Measurements from ENCODE around the gene YIPF3. TPM values are rescaled to one million over a fixed set of nuclear protein-coding genes. Genes with fewer than 3 reads are reported as not detected.

Gene YIPF3
- total and polyA plus RNA-seq, 2 donors (not counting 1 experiment from before 2014, with no cell fraction given): 64.3 to 92.6 TPM

DNA sequence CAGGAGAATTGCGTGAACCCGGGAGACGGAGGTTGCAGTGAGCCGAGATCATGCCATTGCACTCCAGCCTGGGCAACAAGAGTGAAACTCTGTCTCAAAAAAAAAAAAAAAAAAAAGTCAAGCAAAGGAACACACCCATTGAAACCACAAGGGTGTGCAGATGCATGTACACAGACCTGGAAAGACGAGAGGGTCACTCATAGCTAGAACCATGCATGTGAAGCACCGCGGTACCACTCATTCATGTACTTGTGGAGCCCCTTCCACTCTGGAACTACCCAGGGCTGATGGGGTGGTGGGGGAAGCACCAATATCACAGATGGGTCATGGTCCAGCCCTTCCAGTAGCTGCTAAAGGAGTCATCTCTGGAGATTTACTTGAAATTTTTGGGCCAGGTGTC, 46.8 kb downstream of the YIPF3 start:
- no peaks in the 10 kb centered on the region for H4K20me1 ChIP-seq (ENCODE audit: control insufficient read depth, insufficient read depth, low read length, poor library complexity, severe bottlenecking)
- no peak overlapping the region for H3K9ac ChIP-seq (ENCODE audit: low read length)
- H2AFZ ChIP-seq (ENCODE audit: insufficient read depth, low read depth, low read length, poor library complexity, severe bottlenecking): no peak overlapping the region
- H3K4me3 Mint-ChIP-seq: no peak overlapping the region
- H3K79me2 ChIP-seq (ENCODE audit: control insufficient read depth, insufficient read depth, low read length): no peaks in the 10 kb centered on the region
- H3K9me3 Mint-ChIP-seq (ENCODE audit: insufficient read depth): no peaks in the 10 kb centered on the region
- TF ChIP-seq, protein P1, sequence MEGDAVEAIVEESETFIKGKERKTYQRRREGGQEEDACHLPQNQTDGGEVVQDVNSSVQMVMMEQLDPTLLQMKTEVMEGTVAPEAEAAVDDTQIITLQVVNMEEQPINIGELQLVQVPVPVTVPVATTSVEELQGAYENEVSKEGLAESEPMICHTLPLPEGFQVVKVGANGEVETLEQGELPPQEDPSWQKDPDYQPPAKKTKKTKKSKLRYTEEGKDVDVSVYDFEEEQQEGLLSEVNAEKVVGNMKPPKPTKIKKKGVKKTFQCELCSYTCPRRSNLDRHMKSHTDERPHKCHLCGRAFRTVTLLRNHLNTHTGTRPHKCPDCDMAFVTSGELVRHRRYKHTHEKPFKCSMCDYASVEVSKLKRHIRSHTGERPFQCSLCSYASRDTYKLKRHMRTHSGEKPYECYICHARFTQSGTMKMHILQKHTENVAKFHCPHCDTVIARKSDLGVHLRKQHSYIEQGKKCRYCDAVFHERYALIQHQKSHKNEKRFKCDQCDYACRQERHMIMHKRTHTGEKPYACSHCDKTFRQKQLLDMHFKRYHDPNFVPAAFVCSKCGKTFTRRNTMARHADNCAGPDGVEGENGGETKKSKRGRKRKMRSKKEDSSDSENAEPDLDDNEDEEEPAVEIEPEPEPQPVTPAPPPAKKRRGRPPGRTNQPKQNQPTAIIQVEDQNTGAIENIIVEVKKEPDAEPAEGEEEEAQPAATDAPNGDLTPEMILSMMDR (IDR thresholded peaks at IDR 0.05): no peak
- no peak for TF ChIP-seq EZH2 (IDR thresholded peaks at IDR 0.05; ENCODE audit: borderline replicate concordance, insufficient read depth, low read depth, low read length, poor library complexity, severe bottlenecking)
- H3K36me3 ChIP-seq (replicated peaks in 1 of 2; ENCODE audit: control extremely low read depth in 1 of 2, control insufficient read depth in 1 of 2, extremely low read depth in 1 of 2, insufficient read depth in 2 of 2, low read length in 1 of 2): no peaks in the 10 kb centered on the region
- no peaks in the 10 kb centered on the region for H3K4me1 Mint-ChIP-seq
- 85% methylated on average over 5 of the region's 7 CpGs for WGBS (ENCODE audit: insufficient coverage)
- ATAC-seq (ENCODE audit: low read depth) (no peak), DNase-seq (no peak)
- peaks cover 0 to 34% (median 6%) of the 10 kb centered on the region in 4 experiments for H3K27me3 ChIP-seq (replicated peaks in 1 of 4; ENCODE audit: control extremely low read depth in 1 of 4, control insufficient read depth in 3 of 4, insufficient read depth in 4 of 4, low read length in 3 of 4)
- no peak overlapping the region for H3K4me2 ChIP-seq (replicated peaks; ENCODE audit: low read depth, low read length, poor library complexity, severe bottlenecking)
- H3K4me1 ChIP-seq (ENCODE audit: control insufficient read depth in 2 of 2, insufficient read depth in 2 of 2, low read length in 2 of 2): no peaks in the 10 kb centered on the region
- H3K27ac ChIP-seq (ENCODE audit: low read length in 2 of 2): no peak overlapping the region
- ChIA-PET CTCF (interaction anchor here (1.0 kb wide), 1 partner anchor 14 kb away, joined by 3 read pairs; no protein-coding TSS in a partner anchor), POLR2A (interaction anchor here (0.6 to 0.7 kb wide), 2 partner anchors 15 to 519 kb away, joined by 4 to 5 read pairs; partner anchors contain the start of gene DLK2)
- intact Hi-C loops (cut with micrococcal nuclease): no loop called here
- H3K9me3 ChIP-seq (ENCODE audit: control extremely low read depth in 1 of 3, control insufficient read depth in 2 of 3, insufficient read depth in 1 of 3, low read length in 2 of 3): no peaks in the 10 kb centered on the region
- H3K4me3 ChIP-seq (ENCODE audit: control extremely low read depth in 1 of 5, extremely low read depth in 1 of 5, insufficient read depth in 1 of 5, low read depth in 2 of 5, low read length in 4 of 5): no peak overlapping the region
- H3K27ac Mint-ChIP-seq: no peak overlapping the region
- peaks cover 36% of the 10 kb centered on the region for H3K27me3 Mint-ChIP-seq

DNA sequence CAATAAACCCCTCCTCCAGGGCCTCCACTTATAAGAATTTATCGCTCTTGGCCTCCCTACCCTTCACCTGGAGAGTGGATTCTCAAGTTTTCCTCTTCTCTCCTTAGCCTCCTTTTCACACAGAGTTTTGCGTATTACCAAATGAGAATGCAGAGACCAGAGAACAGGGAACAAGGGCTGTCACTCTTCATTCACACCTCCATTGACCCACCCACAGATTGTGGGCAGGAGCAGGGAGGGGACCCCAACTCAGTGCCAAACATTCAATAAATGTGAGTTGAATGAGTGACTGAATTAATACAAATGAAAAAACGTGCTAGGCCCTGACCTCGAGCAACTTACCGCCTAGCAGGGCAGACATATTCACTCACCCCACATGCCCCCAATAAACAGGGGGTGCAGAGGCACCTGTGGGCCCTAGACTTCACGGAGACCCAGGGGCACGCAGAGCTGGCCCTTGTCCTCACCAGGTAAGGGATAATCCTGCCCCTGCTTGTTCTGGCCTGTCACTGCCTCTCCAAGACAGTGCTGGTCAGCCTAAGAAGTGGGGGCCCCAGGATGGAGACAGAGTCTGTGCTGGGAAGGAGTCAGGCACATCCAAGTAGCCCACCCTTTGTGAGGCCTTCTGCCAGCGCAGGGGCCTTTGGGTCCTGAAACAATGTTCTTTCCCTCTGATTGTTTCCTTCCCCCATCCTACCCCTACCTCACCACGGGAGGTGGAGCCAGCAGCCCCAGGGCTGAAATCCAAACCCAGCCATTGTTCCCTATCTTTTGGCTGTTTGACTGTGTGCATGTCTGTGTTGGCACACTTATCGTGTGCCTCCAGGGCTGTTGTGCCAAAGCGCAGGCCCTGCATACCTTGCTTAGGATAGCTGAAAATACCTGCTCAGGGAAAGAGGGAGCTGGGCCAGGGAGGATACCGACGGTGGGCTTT, 47.7 kb downstream of the YIPF3 start:
- 94% methylated on average over 7 of the region's 13 CpGs for WGBS (ENCODE audit: insufficient coverage)

More for the DNA sequence above, 47.7 kb downstream of the YIPF3 start:
- Mint-ChIP-seq H3K27me3 (peaks cover 36% of the 10 kb centered on the region), H3K9me3 (ENCODE audit: insufficient read depth) (no peaks in the 10 kb centered on the region), H3K4me1 (no peaks in the 10 kb centered on the region), H3K27ac (no peak overlapping the region), H3K4me3 (no peak overlapping the region)
- ATAC-seq (ENCODE audit: low read depth) (no peak), DNase-seq (no peak)
- intact Hi-C loops (cut with micrococcal nuclease): no loop called here
- Histone ChIP-seq H3K27me3 (replicated peaks in 1 of 4; ENCODE audit: control extremely low read depth in 1 of 4, control insufficient read depth in 3 of 4, insufficient read depth in 4 of 4, low read length in 3 of 4) (peaks cover 0 to 34% (median 6%) of the 10 kb centered on the region in 4 experiments), H3K27ac (ENCODE audit: low read length in 2 of 2) (no peak overlapping the region), H3K4me2 (replicated peaks; ENCODE audit: low read depth, low read length, poor library complexity, severe bottlenecking) (no peak overlapping the region), H3K9ac (ENCODE audit: low read length) (no peak overlapping the region), H3K79me2 (ENCODE audit: control insufficient read depth, insufficient read depth, low read length) (no peaks in the 10 kb centered on the region), H2AFZ (ENCODE audit: insufficient read depth, low read depth, low read length, poor library complexity, severe bottlenecking) (no peak overlapping the region), H3K36me3 (replicated peaks in 1 of 2; ENCODE audit: control extremely low read depth in 1 of 2, control insufficient read depth in 1 of 2, extremely low read depth in 1 of 2, insufficient read depth in 2 of 2, low read length in 1 of 2) (no peaks in the 10 kb centered on the region), H3K4me3 (ENCODE audit: control extremely low read depth in 1 of 5, extremely low read depth in 1 of 5, insufficient read depth in 1 of 5, low read depth in 2 of 5, low read length in 4 of 5) (no peak overlapping the region), H3K9me3 (ENCODE audit: control extremely low read depth in 1 of 3, control insufficient read depth in 2 of 3, insufficient read depth in 1 of 3, low read length in 2 of 3) (no peaks in the 10 kb centered on the region), H4K20me1 (ENCODE audit: control insufficient read depth, insufficient read depth, low read length, poor library complexity, severe bottlenecking) (no peaks in the 10 kb centered on the region), H3K4me1 (ENCODE audit: control insufficient read depth in 2 of 2, insufficient read depth in 2 of 2, low read length in 2 of 2) (no peaks in the 10 kb centered on the region)
- TF ChIP-seq, protein P1 (IDR thresholded peaks at IDR 0.05): no peak
- TF ChIP-seq EZH2 (IDR thresholded peaks at IDR 0.05; ENCODE audit: borderline replicate concordance, insufficient read depth, low read depth, low read length, poor library complexity, severe bottlenecking): no peak
- ChIA-PET CTCF (interaction anchor here (1.0 kb wide), 1 partner anchor 14 kb away, joined by 3 read pairs; no protein-coding TSS in a partner anchor), POLR2A (interaction anchor here (0.6 kb wide), 1 partner anchor 518 kb away, joined by 5 read pairs; no protein-coding TSS in a partner anchor)

Measured in B cell (primary cell).